HAP-1 (cell line): ENCODE results near the gene HNRNPR.

Experiments used
- DNase-seq, 2 experiments: peaks; one replicate each; pipeline ENCODE4 v3.0.0-alpha.2; 2016 to 2020; ENCODE audit warnings: low spot score in 2 of 2
- H3K27me3 ChIP-seq: fragments of 250-450 bp; sonication (Bioruptor Pico); 2 replicates; pipeline ENCODE4 v1.5.1; 2020; ENCODE audit warnings: low read depth, mild to moderate bottlenecking, moderate library complexity
- H3K36me3 ChIP-seq: fragments of 250-450 bp; sonication (Bioruptor Pico); replicated peaks from 2 replicates; pipeline ENCODE4 v1.5.1; 2020; ENCODE audit warnings: mild to moderate bottlenecking
- H3K4me1 ChIP-seq: fragments of 250-450 bp; sonication (Bioruptor Pico); 2 replicates; pipeline ENCODE4 v1.5.1; 2020; ENCODE audit warnings: mild to moderate bottlenecking
- H3K4me3 ChIP-seq: fragments of 250-450 bp; sonication (Bioruptor Pico); 2 replicates; pipeline ENCODE4 v1.5.1; 2020; ENCODE audit warnings: mild to moderate bottlenecking, moderate library complexity
- H3K9me3 ChIP-seq: fragments of 250-450 bp; sonication (Bioruptor Pico); 2 replicates; pipeline ENCODE4 v1.5.1; 2020; ENCODE audit warnings: mild to moderate bottlenecking, moderate library complexity
- in situ Hi-C: fragments of 300-500 bp; cut with MboI; formaldehyde crosslinking; loops from 3 replicates; pipeline ENCODE4 v1.14.3; 2020; ENCODE audit warnings: low sequenced_read_pairs, inconsistent platforms, mixed read lengths

The HNRNPR gene

GRCh38 chr1:23362218-23362713 is 18.2 kb upstream of the HNRNPR start:
- peaks cover 81% of the 10 kb centered on the region for H3K36me3 ChIP-seq
- peaks cover 45% of the 10 kb centered on the region for H3K9me3 ChIP-seq
- DNase-seq = no peak
- in situ Hi-C loops = no loop called here
- H3K4me3 ChIP-seq = no peak overlapping the region
- peaks cover 5% of the 10 kb centered on the region for H3K4me1 ChIP-seq
- H3K27me3 ChIP-seq = no peaks in the 10 kb centered on the region

GRCh38 chr1:23358310-23358875 is 14.3 kb upstream of the HNRNPR start:
- no peaks in the 10 kb centered on the region for H3K27me3 ChIP-seq
- no peak for DNase-seq
- no peak overlapping the region for H3K4me3 ChIP-seq
- in situ Hi-C loops = no loop called here
- H3K4me1 ChIP-seq = no peaks in the 10 kb centered on the region; the same call in 1 of the 2 replicates
- peaks cover 39% of the 10 kb centered on the region for H3K9me3 ChIP-seq
- peaks cover 48% of the 10 kb centered on the region for H3K36me3 ChIP-seq

GRCh38 chr1:23357138-23357908 is 13.2 kb upstream of the HNRNPR start:
- DNase-seq = no peak

GRCh38 chr1:23356471-23357137 is 12.5 kb upstream of the HNRNPR start:
- in situ Hi-C loops = no loop called here
- no peak overlapping the region for H3K4me3 ChIP-seq
- no peak for DNase-seq
- H3K9me3 ChIP-seq = peaks cover 21% of the 10 kb centered on the region
- no peaks in the 10 kb centered on the region; the same call in 1 of the 2 replicates for H3K4me1 ChIP-seq
- H3K27me3 ChIP-seq = no peaks in the 10 kb centered on the region
- peaks cover 31% of the 10 kb centered on the region for H3K36me3 ChIP-seq

More at GRCh38 chr1:23357138-23357908, 13.2 kb upstream of the HNRNPR start:
- Histone ChIP-seq H3K9me3 (peaks cover 28% of the 10 kb centered on the region), H3K36me3 (peaks cover 38% of the 10 kb centered on the region), H3K4me1 (no peaks in the 10 kb centered on the region; the same call in 1 of the 2 replicates), H3K27me3 (no peaks in the 10 kb centered on the region), H3K4me3 (no peak overlapping the region)
- in situ Hi-C loops = no loop called here

- DNase-seq = no peak
- Histone ChIP-seq H3K27me3 (no peaks in the 10 kb centered on the region), H3K36me3 (peaks cover 7% of the 10 kb centered on the region), H3K4me1 (no peaks in the 10 kb centered on the region; the same call in 1 of the 2 replicates), H3K9me3 (peaks cover 4% of the 10 kb centered on the region), H3K4me3 (no peak overlapping the region)
- in situ Hi-C loops = no loop called here
These were observed 10.2 kb upstream of the HNRNPR start for GRCh38 chr1:23354245-23354644.

GRCh38 chr1:23352096-23352695 is 8.1 kb upstream of the HNRNPR start:
- no peaks in the 10 kb centered on the region for H3K27me3 ChIP-seq
- DNase-seq = no peak
- no peak overlapping the region for H3K4me3 ChIP-seq
- in situ Hi-C loops = no loop called here
- no peaks in the 10 kb centered on the region for H3K36me3 ChIP-seq
- no peaks in the 10 kb centered on the region for H3K9me3 ChIP-seq
- H3K4me1 ChIP-seq = no peaks in the 10 kb centered on the region

- in situ Hi-C loops = no loop called here
These were observed 1.8 kb upstream of the HNRNPR start for GRCh38 chr1:23345920-23346319.

GRCh38 chr1:23344987-23345472 is 946 bp upstream of the HNRNPR start:
- Histone ChIP-seq H3K4me3 (peak overlapping the region; percentile 61), H3K36me3 (peaks cover 3% of the 10 kb centered on the region; the same call in 1 of the 2 replicates), H3K27me3 (no peaks in the 10 kb centered on the region), H3K9me3 (no peaks in the 10 kb centered on the region), H3K4me1 (peaks cover 18% of the 10 kb centered on the region)
- in situ Hi-C loops = no loop called here
- DNase-seq = peak in 1 of 2 experiments; percentile 35

More at GRCh38 chr1:23345920-23346319, 1.8 kb upstream of the HNRNPR start:
- no peak for DNase-seq
- Histone ChIP-seq H3K4me3 (no peak overlapping the region), H3K4me1 (peaks cover 9% of the 10 kb centered on the region), H3K27me3 (no peaks in the 10 kb centered on the region), H3K36me3 (no peaks in the 10 kb centered on the region; the same call in 1 of the 2 replicates), H3K9me3 (no peaks in the 10 kb centered on the region)

- Histone ChIP-seq H3K36me3 (peaks cover 10% of the 10 kb centered on the region), H3K4me1 (peaks cover 27% of the 10 kb centered on the region), H3K9me3 (no peaks in the 10 kb centered on the region), H3K4me3 (peak overlapping the region; percentile 61), H3K27me3 (no peaks in the 10 kb centered on the region)
- peak; percentile 28 to 45 for DNase-seq
- in situ Hi-C loops = no loop called here
These were observed 618 bp downstream of the HNRNPR start for GRCh38 chr1:23343221-23344110.

- H3K4me1 ChIP-seq = peaks cover 31% of the 10 kb centered on the region
- in situ Hi-C loops = no loop called here
- H3K27me3 ChIP-seq = no peaks in the 10 kb centered on the region
- H3K4me3 ChIP-seq = peak overlapping the region; percentile 61
- no peaks in the 10 kb centered on the region for H3K9me3 ChIP-seq
- peaks cover 23% of the 10 kb centered on the region for H3K36me3 ChIP-seq
- peak in 1 of 2 experiments; percentile 68 for DNase-seq
These were observed 2.0 kb downstream of the HNRNPR start for GRCh38 chr1:23341931-23342692.

GRCh38 chr1:23339632-23340031 is 4.5 kb downstream of the HNRNPR start:
- Histone ChIP-seq H3K9me3 (no peaks in the 10 kb centered on the region), H3K4me1 (peaks cover 25% of the 10 kb centered on the region), H3K27me3 (no peaks in the 10 kb centered on the region), H3K36me3 (peaks cover 40% of the 10 kb centered on the region), H3K4me3 (no peak overlapping the region)
- in situ Hi-C loops = loop anchor here (10.0 kb wide), 1 partner anchor 65 kb away; no protein-coding TSS in a partner anchor
- no peak for DNase-seq

GRCh38 chr1:23337869-23338268 is 6.2 kb downstream of the HNRNPR start:
- Histone ChIP-seq H3K4me3 (no peak overlapping the region), H3K36me3 (peaks cover 56% of the 10 kb centered on the region), H3K4me1 (peaks cover 25% of the 10 kb centered on the region), H3K9me3 (no peaks in the 10 kb centered on the region), H3K27me3 (no peaks in the 10 kb centered on the region)
- in situ Hi-C loops = loop anchor here (10.0 kb wide), 1 partner anchor 67 kb away; no protein-coding TSS in a partner anchor
- DNase-seq = no peak
